MG63 (cell line): ENCODE data around the gene RASL11A. TPM values are rescaled to one million over a fixed set of nuclear protein-coding genes. Genes with fewer than 3 reads are reported as not detected.
"Not testable (repeated sequence)": the region's sequence is repeated elsewhere in the genome, so short reads cannot be mapped to it uniquely, and the experiment has no call there.

Experiments
- DNase-seq: peaks from one replicate; pipeline ENCODE4 v3.0.0-alpha.2; 2020
- H3K27me3 ChIP-seq: fragments of 250-450 bp; sonication (Bioruptor Pico); 2 replicates; pipeline ENCODE4 v1.5.1; 2020; ENCODE audit warnings: mild to moderate bottlenecking, moderate library complexity
- H3K36me3 ChIP-seq: fragments of 250-450 bp; sonication (Bioruptor Pico); 2 replicates; pipeline ENCODE4 v1.5.1; 2020; ENCODE audit warnings: mild to moderate bottlenecking, moderate library complexity
- H3K4me3 ChIP-seq: fragments of 250-450 bp; sonication (Bioruptor Pico); 2 replicates; pipeline ENCODE4 v1.5.1; 2020; ENCODE audit warnings: mild to moderate bottlenecking, moderate library complexity
- H3K9me3 ChIP-seq: fragments of 250-450 bp; sonication (Bioruptor Pico); 2 replicates; pipeline ENCODE4 v1.5.1; 2020; ENCODE audit warnings: mild to moderate bottlenecking, moderate library complexity
- total RNA-seq: library from RNA; depleted of rRNA; stranded (reverse); fragments of >200 nt; shearing (Covaris generic); gene quantifications from 2 replicates; pipeline ENCODE4 v1.2.3, GENCODE V29; 2014; ENCODE audit warnings: low replicate concordance

Gene RASL11A
- total RNA-seq, 1 experiment from 2014 or later, result 19.9 TPM

DNA sequence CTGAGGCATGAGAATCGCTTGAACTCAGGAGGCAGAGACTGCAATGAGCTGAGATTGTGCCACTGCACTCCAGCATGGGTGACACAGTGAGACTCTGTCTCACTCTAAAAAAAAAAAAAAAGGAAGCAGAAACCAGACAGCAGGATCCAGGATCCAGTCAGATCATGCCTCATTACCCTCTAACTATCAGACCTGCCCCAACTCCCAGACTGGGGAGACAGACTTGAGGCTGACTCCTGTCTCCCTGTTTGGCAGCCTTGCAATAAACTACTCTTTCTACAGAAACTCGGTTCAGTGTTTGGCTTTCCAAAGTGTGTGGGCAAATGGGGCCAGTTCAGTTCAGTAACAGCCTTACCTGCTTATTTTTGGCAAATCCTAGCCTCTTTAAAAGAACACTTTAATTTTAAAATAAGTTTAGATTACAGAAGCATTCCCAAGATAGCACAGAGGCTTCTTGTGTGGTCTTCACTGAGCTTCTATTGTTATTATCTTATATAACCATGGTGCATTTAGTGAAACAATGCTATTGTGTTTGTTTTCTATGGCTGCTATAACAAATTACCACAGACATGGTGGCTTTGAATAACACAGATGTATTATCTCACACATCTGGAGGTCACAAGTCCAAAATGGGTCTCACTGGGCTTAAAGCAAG lies 18.5 kb downstream of the RASL11A start:
- Histone ChIP-seq H3K36me3 (no peaks in the 10 kb centered on the region), H3K4me3 (no peak overlapping the region), H3K9me3 (no peaks in the 10 kb centered on the region; the same call in 1 of the 2 replicates), H3K27me3 (no peaks in the 10 kb centered on the region)
- DNase-seq, result no peak

GRCh38 chr13:27290715-27291114 lies 20.1 kb downstream of the RASL11A start:
- no peak for DNase-seq
- H3K9me3 ChIP-seq, result no peaks in the 10 kb centered on the region; the same call in 1 of the 2 replicates
- no peaks in the 10 kb centered on the region for H3K27me3 ChIP-seq
- H3K36me3 ChIP-seq, result no peaks in the 10 kb centered on the region
- H3K4me3 ChIP-seq, result no peak overlapping the region

- not testable (repeated sequence) for DNase-seq
These were observed 21.3 kb downstream of the RASL11A start for GRCh38 chr13:27291967-27292366.

DNA sequence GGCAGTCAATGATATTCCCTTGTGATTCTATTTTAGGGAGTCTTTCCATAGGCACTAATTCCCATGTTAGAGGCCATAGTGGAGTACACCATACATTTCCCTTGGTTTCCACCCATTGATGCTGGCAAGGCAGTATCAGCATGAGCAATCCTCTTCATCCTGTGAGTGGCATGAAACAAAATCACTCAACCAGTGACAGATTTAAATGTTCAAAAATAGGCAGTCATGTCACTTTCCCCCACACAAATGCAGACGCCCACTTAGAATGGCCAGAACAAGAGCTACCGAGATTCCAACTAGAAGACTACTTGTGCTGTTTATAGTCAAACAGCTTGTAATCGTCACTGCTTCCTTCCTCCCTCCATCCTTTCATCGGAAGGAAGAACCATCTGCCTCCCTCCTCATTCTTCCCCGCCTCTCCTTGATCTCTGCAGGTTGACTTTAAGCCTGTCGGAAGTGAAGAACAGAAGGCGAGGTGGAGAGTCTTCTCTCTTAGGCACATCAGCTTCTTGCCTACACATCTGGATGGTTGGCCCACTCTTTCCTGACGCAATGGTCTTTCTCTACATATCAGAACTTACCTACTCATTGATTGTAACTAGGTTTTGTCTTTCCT lies 22.6 kb downstream of the RASL11A start:
- Histone ChIP-seq H3K4me3 (no peak overlapping the region), H3K27me3 (no peaks in the 10 kb centered on the region), H3K9me3 (no peaks in the 10 kb centered on the region; the same call in 1 of the 2 replicates), H3K36me3 (no peaks in the 10 kb centered on the region)
- no peak for DNase-seq

More at GRCh38 chr13:27291967-27292366, 21.3 kb downstream of the RASL11A start:
- H3K4me3 ChIP-seq, H3K27me3 ChIP-seq, H3K36me3 ChIP-seq, H3K9me3 ChIP-seq: not testable (repeated sequence)

DNA sequence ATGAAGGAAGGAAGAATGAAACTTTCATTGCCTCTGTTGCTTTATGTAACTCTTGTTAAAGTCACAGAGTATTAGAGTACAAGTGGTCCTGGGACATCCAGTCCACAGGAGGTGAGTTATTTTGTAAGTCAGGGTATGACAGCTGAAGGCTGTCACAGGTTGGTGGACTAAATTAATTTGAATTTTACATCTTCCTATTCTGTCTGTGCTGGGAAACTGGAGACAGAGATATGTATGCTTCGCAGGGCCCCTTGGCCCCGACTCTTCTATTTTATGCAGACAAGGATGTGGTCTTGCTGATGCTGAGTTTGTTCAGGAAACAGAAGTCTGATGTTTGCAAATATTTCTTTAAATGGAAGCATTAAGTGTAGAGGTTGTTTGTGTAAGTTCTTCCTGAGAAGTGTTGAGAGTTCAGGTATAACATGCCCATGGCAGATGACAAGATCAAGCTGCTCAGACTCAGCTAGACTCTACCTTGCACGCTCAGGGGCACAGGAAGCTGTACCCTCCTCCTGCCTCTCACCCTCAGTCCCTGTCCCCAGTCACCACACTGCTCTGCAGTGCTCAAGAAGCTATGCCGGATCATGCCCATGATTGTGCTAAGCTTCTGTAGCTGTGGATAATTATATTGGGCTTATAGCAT lies 23.4 kb downstream of the RASL11A start:
- Histone ChIP-seq H3K27me3 (no peaks in the 10 kb centered on the region), H3K36me3 (no peaks in the 10 kb centered on the region), H3K4me3 (no peak overlapping the region), H3K9me3 (no peaks in the 10 kb centered on the region; the same call in 1 of the 2 replicates)
- DNase-seq, result no peak

DNA sequence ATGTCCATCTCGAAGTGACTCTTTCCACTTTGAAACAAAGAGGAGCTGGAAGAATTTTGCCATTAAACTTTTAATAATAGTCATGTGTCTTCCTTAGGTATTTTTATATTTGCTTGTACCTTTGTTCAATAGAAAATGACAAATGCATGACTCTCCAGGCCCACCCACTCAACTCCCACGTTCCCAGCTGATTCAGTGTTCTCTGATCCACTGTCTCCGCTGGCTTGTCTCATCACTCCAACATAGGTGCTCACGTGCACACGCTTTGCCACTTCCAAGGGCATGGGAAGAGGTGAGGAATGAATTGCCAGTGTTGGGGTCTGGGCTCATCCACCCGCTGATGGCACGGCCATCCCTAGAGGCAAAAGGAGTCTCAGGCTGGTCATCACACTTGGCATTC lies 24.5 kb downstream of the RASL11A start:
- DNase-seq, result no peak
- no peaks in the 10 kb centered on the region; the same call in 1 of the 2 replicates for H3K9me3 ChIP-seq
- H3K36me3 ChIP-seq, result no peaks in the 10 kb centered on the region
- H3K4me3 ChIP-seq, result no peak overlapping the region
- H3K27me3 ChIP-seq, result no peaks in the 10 kb centered on the region

DNA sequence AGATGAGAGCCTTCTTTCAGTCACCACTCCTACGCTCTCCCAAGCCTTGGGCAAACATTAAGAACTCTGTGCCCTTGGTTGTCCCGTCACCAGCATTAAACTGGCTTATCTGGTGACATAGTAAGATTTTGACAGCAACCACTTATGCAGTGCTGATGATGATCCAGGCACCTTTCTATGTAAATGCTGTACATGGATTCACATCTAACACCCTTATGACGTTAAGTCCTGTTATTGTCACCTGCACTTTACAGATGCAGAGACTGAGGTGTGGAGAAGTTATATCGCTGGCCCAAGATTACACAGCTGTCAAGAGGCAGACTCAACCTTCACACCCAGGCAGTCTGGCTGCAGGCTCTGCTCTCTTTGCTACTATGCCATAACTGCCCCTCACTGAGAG lies 25.0 kb downstream of the RASL11A start:
- Histone ChIP-seq H3K9me3 (no peaks in the 10 kb centered on the region; the same call in 1 of the 2 replicates), H3K36me3 (no peaks in the 10 kb centered on the region), H3K27me3 (no peaks in the 10 kb centered on the region), H3K4me3 (no peak overlapping the region)
- DNase-seq, result no peak

DNA sequence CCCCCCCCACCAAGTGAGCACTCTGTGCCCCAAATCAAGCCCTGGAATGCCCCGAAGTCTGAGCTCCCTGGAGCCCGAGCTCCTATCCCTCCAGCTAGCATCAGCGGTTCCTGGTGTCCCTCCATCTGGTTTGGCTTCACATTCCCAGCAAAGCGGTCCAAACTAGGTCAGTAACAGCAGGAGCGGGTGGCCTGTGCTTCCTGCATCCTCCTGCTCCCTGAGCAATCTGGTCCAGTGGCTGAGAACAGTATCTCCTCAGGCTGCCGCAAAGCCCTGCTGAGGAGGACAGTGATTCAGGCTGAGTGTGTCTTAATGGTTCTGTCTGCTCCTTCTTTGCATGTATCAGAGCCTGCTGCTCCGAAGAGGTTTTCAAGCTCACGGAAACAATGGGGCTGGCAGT lies 25.9 kb downstream of the RASL11A start:
- Histone ChIP-seq H3K9me3 (no peaks in the 10 kb centered on the region; the same call in 1 of the 2 replicates), H3K4me3 (no peak overlapping the region), H3K27me3 (no peaks in the 10 kb centered on the region), H3K36me3 (no peaks in the 10 kb centered on the region)
- DNase-seq, result no peak

DNA sequence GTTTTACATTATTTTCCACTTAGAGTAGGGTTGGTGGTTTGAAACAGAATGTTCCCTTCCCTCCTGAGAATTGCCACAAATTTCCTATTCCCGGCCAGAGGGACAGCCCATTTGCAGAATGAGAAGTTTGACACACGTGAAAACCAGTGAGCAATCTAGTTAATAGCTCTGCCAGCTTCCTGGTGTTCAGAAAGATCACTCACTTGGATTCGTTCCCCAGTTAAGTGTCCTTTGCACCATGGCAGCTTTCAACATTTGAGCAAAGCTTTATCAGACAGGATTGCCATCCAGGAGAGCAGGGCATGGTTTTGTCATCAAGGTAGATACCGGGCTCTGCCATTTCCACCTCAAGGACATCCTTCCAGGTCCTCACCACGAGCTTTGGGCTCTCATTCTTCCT lies 28.2 kb downstream of the RASL11A start:
- Histone ChIP-seq H3K27me3 (no peaks in the 10 kb centered on the region), H3K4me3 (no peak overlapping the region), H3K9me3 (no peaks in the 10 kb centered on the region), H3K36me3 (no peaks in the 10 kb centered on the region)
- no peak for DNase-seq

DNA sequence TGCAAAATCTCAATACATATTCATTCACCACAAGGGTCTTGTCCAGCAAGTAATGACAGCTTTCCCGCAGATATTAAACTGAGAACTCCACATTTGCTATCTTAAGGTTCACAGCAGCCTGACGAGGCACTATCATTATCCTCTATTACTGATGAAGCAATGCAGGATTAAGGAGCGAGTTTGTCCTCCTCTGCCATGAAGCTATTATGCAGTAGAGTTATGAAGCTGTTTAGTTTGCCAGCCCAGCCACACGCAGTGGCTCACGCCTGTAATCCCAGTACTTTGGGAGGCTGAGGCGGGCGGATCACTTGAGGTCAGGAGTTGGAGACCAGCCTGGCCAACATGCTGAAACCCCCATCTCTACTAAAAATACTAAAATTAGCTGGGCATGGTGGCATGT lies 29.8 kb downstream of the RASL11A start:
- not testable (repeated sequence) for H3K36me3 ChIP-seq, H3K9me3 ChIP-seq, DNase-seq, H3K4me3 ChIP-seq, H3K27me3 ChIP-seq

- DNase-seq, result no peak
- Histone ChIP-seq H3K36me3 (no peaks in the 10 kb centered on the region), H3K27me3 (no peaks in the 10 kb centered on the region)
These were observed 30.4 kb downstream of the RASL11A start for GRCh38 chr13:27300941-27301586.

GRCh38 chr13:27302643-27303262 lies 32.1 kb downstream of the RASL11A start:
- no peaks in the 10 kb centered on the region for H3K36me3 ChIP-seq
- no peaks in the 10 kb centered on the region for H3K27me3 ChIP-seq
- no peak for DNase-seq
- no peak overlapping the region for H3K4me3 ChIP-seq
- no peaks in the 10 kb centered on the region for H3K9me3 ChIP-seq

More at GRCh38 chr13:27300941-27301586, 30.4 kb downstream of the RASL11A start:
- no peaks in the 10 kb centered on the region for H3K9me3 ChIP-seq
- H3K4me3 ChIP-seq, result no peak overlapping the region

- DNase-seq, result no peak
- H3K27me3 ChIP-seq, result no peaks in the 10 kb centered on the region
- H3K4me3 ChIP-seq, result no peak overlapping the region
- no peaks in the 10 kb centered on the region for H3K9me3 ChIP-seq
- no peaks in the 10 kb centered on the region for H3K36me3 ChIP-seq
These were observed 33.5 kb downstream of the RASL11A start for GRCh38 chr13:27304099-27304498.

DNA sequence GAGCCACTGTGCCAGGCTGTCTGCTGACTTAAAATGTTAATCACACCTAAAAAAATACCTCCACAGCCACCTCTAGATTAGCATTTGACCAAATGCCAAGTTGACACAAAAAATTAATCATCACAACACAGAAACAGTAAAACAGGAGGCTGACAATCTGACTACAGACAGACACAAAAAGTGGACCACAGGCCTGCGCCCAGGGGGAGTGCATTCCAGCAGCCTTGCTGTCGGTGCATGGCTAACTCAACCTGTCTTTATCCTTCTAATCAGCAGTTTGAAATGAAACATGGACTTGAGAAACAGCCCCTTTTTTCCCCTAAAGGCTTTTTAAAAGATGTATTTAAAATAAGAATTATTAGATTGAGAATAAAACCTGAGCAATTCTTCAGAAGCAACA lies 34.0 kb downstream of the RASL11A start:
- Histone ChIP-seq H3K36me3 (no peaks in the 10 kb centered on the region), H3K4me3 (no peak overlapping the region), H3K27me3 (no peaks in the 10 kb centered on the region), H3K9me3 (no peaks in the 10 kb centered on the region)
- no peak for DNase-seq

GRCh38 chr13:27306364-27306763 lies 35.7 kb downstream of the RASL11A start:
- Histone ChIP-seq H3K4me3 (no peak overlapping the region), H3K9me3 (no peaks in the 10 kb centered on the region), H3K27me3 (no peaks in the 10 kb centered on the region), H3K36me3 (no peaks in the 10 kb centered on the region)
- DNase-seq, result no peak

DNA sequence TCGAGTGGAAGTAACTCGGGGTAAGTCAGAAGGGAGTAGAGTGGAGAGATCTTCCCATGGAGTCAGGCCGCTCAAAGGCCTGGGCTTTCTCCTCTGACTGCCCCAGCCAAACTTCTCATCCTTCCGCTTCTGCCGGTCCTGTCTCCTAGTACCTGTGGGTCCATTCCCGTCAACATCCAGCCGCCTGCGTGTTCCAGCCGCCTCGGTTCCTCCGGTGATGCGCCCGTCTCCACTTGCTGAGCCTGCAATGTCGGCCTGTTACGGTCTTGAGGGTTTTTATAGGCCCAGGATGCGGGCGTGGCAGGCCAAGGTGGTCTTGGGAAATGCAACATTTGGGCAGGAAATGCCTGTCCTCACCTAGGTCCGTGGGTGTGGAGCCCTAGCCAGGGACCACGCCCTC lies 38.3 kb downstream of the RASL11A start:
- no peaks in the 10 kb centered on the region for H3K36me3 ChIP-seq
- H3K9me3 ChIP-seq, result no peaks in the 10 kb centered on the region
- no peak for DNase-seq
- no peak overlapping the region for H3K4me3 ChIP-seq
- no peaks in the 10 kb centered on the region for H3K27me3 ChIP-seq

DNA sequence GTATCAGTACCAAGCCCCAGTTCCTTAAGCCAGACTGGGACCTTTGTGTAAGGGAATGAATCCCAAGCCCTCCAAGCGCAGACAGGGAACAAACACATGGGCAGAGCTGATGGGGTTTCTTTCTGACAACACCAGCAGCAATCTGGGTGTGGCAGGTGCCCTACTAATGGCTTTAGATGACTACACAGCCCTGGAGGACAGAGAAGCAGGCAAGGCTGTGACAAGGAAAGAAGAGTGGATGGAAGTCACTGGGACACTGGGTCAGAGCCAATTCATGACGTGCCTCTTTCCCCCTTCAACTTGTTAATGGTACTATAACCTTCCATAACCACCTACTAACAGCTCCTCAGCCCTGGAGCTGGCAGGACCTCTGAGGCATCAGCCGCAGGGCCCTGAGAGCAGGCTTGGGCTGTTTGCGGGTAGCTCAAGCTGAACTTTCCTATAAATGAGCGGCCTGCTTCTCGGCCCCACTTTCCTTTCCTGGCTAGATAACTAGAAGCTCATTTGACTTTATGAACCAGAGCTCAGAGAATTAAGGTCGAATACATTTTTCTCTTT lies 38.9 kb downstream of the RASL11A start:
- H3K36me3 ChIP-seq, result no peaks in the 10 kb centered on the region
- H3K4me3 ChIP-seq, result no peak overlapping the region
- no peaks in the 10 kb centered on the region for H3K9me3 ChIP-seq
- DNase-seq, result no peak
- no peaks in the 10 kb centered on the region for H3K27me3 ChIP-seq
